HepG2 (cell line): ENCODE results near the gene CCDC142. TPM values are rescaled to one million over a fixed set of nuclear protein-coding genes. Genes with fewer than 3 reads are reported as not detected.

Experiments used
- BRCA1 ChIP-seq: sonication (generic); formaldehyde crosslinking; IDR thresholded peaks from 2 replicates; pipeline ENCODE4 v1.4.0; 2020; ENCODE audit warnings: missing genetic modification reagents
- DNMT3B ChIP-seq: conservative IDR thresholded peaks from 2 replicates; pipeline ENCODE4 v1.6.1; 2016; ENCODE audit warnings: missing biosample characterization, control low read depth
- FIP1L1 ChIP-seq: fragments of 200-400 bp; formaldehyde crosslinking; IDR thresholded peaks from 2 replicates; pipeline ENCODE4 v1.6.1; 2018; ENCODE audit warnings: low read depth, mild to moderate bottlenecking, low read length, moderate library complexity, borderline replicate concordance; ENCODE audit not compliant: insufficient read depth
- HOXA9 ChIP-seq: sonication (generic); formaldehyde crosslinking; IDR thresholded peaks from 2 replicates; pipeline ENCODE4 v1.8.1; 2022; ENCODE audit warnings: missing genetic modification reagents, mild to moderate bottlenecking, moderate library complexity, borderline replicate concordance
- JUNB ChIP-seq: sonication (generic); formaldehyde crosslinking; IDR thresholded peaks from 2 replicates; pipeline ENCODE4 v1.8.0; 2022; ENCODE audit warnings: missing genetic modification reagents, mild to moderate bottlenecking, borderline replicate concordance
- KLF13 ChIP-seq: sonication (generic); formaldehyde crosslinking; IDR thresholded peaks from 2 replicates; pipeline ENCODE4 v1.4.0; 2020; ENCODE audit warnings: mild to moderate bottlenecking, missing genetic modification reagents
- KMT2A ChIP-seq: sonication (generic); formaldehyde crosslinking; IDR thresholded peaks from 2 replicates; pipeline ENCODE4 v1.4.0; 2020; ENCODE audit warnings: missing genetic modification reagents
- MYC ChIP-seq: sonication (generic); formaldehyde crosslinking; IDR thresholded peaks from 2 replicates; pipeline ENCODE4 v1.9.0; 2021; ENCODE audit warnings: missing genetic modification reagents, borderline replicate concordance
- NR2C2 ChIP-seq: sonication (generic); formaldehyde crosslinking; IDR thresholded peaks from 2 replicates; pipeline ENCODE4 v1.4.0; 2020; ENCODE audit warnings: missing genetic modification reagents, mild to moderate bottlenecking, moderate library complexity, borderline replicate concordance
- ONECUT2 ChIP-seq: sonication (generic); formaldehyde crosslinking; IDR thresholded peaks from 2 replicates; pipeline ENCODE4 v1.4.0; 2020; ENCODE audit warnings: missing genetic modification reagents
- RXRB ChIP-seq: IDR thresholded peaks from 2 replicates; pipeline ENCODE4 v1.6.1; 2016; ENCODE audit warnings: borderline replicate concordance, missing genetic modification reagents, missing compliant biosample characterization
- SNAI1 ChIP-seq: sonication (generic); formaldehyde crosslinking; IDR thresholded peaks from 2 replicates; pipeline ENCODE4 v1.5.0; 2020; ENCODE audit warnings: mild to moderate bottlenecking, missing genetic modification reagents, borderline replicate concordance
- SNAPC5 ChIP-seq: sonication (generic); formaldehyde crosslinking; IDR thresholded peaks from 2 replicates; pipeline ENCODE4 v1.8.1; 2023; ENCODE audit warnings: mild to moderate bottlenecking, missing genetic modification reagents, borderline replicate concordance
- TARDBP ChIP-seq: sonication (generic); formaldehyde crosslinking; IDR thresholded peaks from 2 replicates; pipeline ENCODE4 v1.8.0; 2022; ENCODE audit warnings: mild to moderate bottlenecking, missing genetic modification reagents
- TP53 ChIP-seq: sonication (generic); formaldehyde crosslinking; conservative IDR thresholded peaks from 2 replicates; pipeline ENCODE4 v1.4.0; 2020; ENCODE audit warnings: missing genetic modification reagents
- ZBTB25 ChIP-seq: IDR thresholded peaks from 2 replicates; pipeline ENCODE4 v1.6.1; 2018; ENCODE audit warnings: missing genetic modification reagents
- ZNF543 ChIP-seq: sonication (generic); formaldehyde crosslinking; IDR thresholded peaks from 2 replicates; pipeline ENCODE4 v1.4.0; 2020; ENCODE audit warnings: mild to moderate bottlenecking, missing genetic modification reagents
- ZNF546 ChIP-seq: sonication (generic); formaldehyde crosslinking; conservative IDR thresholded peaks from 2 replicates; pipeline ENCODE4 v1.8.1; 2023; ENCODE audit warnings: mild to moderate bottlenecking, missing genetic modification reagents
- ZNF720 ChIP-seq: sonication (generic); formaldehyde crosslinking; IDR thresholded peaks from 2 replicates; pipeline ENCODE4 v1.4.0; 2020; ENCODE audit warnings: missing genetic modification reagents
- ZNF770 ChIP-seq: sonication (generic); formaldehyde crosslinking; IDR thresholded peaks from 2 replicates; pipeline ENCODE4 v1.5.0; 2020; ENCODE audit warnings: mild to moderate bottlenecking, missing genetic modification reagents
- ZNF773 ChIP-seq: sonication (generic); formaldehyde crosslinking; IDR thresholded peaks from 2 replicates; pipeline ENCODE4 v1.4.0; 2020; ENCODE audit warnings: missing genetic modification reagents, borderline replicate concordance
- ZNF776 ChIP-seq: sonication (generic); formaldehyde crosslinking; IDR thresholded peaks from 2 replicates; pipeline ENCODE4 v1.4.0; 2020; ENCODE audit warnings: mild to moderate bottlenecking, missing genetic modification reagents
- ZNF784 ChIP-seq: sonication (generic); formaldehyde crosslinking; IDR thresholded peaks from 2 replicates; pipeline ENCODE4 v1.5.1; 2020; ENCODE audit warnings: missing genetic modification reagents, mild to moderate bottlenecking, borderline replicate concordance
- ZSCAN5A ChIP-seq: sonication (generic); formaldehyde crosslinking; IDR thresholded peaks from 2 replicates; pipeline ENCODE4 v1.8.0; 2022; ENCODE audit warnings: mild to moderate bottlenecking, missing genetic modification reagents, borderline replicate concordance
- polyA plus RNA-seq, 8 experiments: library from polyadenylated mRNA; depleted of rRNA in 3 of 8; stranded (reverse) in 7 of 8; unstranded in 1 of 8; fragments of >200 nt; fragmentation: Illumina TruSeq in 4 of 8; extraction: Trizol in 4 of 8; gene quantifications; 2 replicates each; pipeline versions ENCODE4 v1.2.1 to v1.2.3, GENCODE V29; 2011 to 2016; ENCODE audit warnings: low read depth in 4 of 8, missing spikeins in 1 of 8, mixed read lengths in 1 of 8; ENCODE audit not compliant: insufficient read depth in 1 of 8
- total RNA-seq, 5 experiments: library from RNA; depleted of rRNA; stranded (reverse); fragments of >200 nt; fragmentation: Illumina TruSeq; extraction: Trizol; gene quantifications; 2 replicates each; pipeline ENCODE4 v1.2.3, GENCODE V29; 2016; ENCODE audit warnings: low read depth in 1 of 5

CCDC142 gene
- total and polyA plus RNA-seq, 2 of the 13 experiments (the other 11 are each of a cell fraction or from before 2014, with no cell fraction given) = 14.7 to 30.4 TPM

GRCh38 chr2:74440378-74441169 lies 42.2 kb downstream of the CCDC142 start (continued):
- TF ChIP-seq ZNF776 (CRISPR knock-in tag) (0 out of 2 replicates have a peak, but pooled peaks have one; percentile 75), SNAPC5 (CRISPR knock-in tag) (no peak), ZNF773 (CRISPR knock-in tag) (no peak; the same call in 1 of the 2 replicates), ZNF546 (CRISPR knock-in tag) (peak; percentile 98), ZNF784 (CRISPR knock-in tag) (peak; percentile 91), FIP1L1 (no peak), ZNF770 (CRISPR knock-in tag) (peak; percentile 73), ZNF720 (CRISPR knock-in tag) (no peak), TARDBP (CRISPR knock-in tag) (peak; percentile 69), ONECUT2 (CRISPR knock-in tag) (0 out of 2 replicates have a peak, but pooled peaks have one; percentile 5), NR2C2 (CRISPR knock-in tag) (peak; percentile 86), KLF13 (CRISPR knock-in tag) (peak; percentile 54; the same call in 1 of the 2 replicates), ZSCAN5A (CRISPR knock-in tag) (peak; percentile 46; the same call in 1 of the 2 replicates), TP53 (CRISPR knock-in tag) (peak; percentile 81; the same call in 1 of the 2 replicates), SNAI1 (CRISPR knock-in tag) (0 out of 2 replicates have a peak, but pooled peaks have one; percentile 87), ZNF543 (peak; percentile 95), HOXA9 (peak; percentile 18; the same call in 1 of the 2 replicates), ZBTB25 (CRISPR knock-in tag) (peak; percentile 82; the same call in 1 of the 2 replicates), RXRB (CRISPR knock-in tag) (peak; percentile 77), DNMT3B (CRISPR knock-in tag) (no peak; the same call in 1 of the 2 replicates), JUNB (no peak), MYC (CRISPR knock-in tag) (peak; percentile 92), KMT2A (peak; percentile 73; the same call in 1 of the 2 replicates), BRCA1 (CRISPR knock-in tag) (no peak)
